Neural progenitor cell (in vitro differentiated cells): ENCODE data around the gene ADGRG7. TPM values are rescaled to one million over a fixed set of nuclear protein-coding genes. Genes with fewer than 3 reads are reported as not detected.

ENCODE experiments used
- DNase-seq: peaks from one replicate; pipeline ENCODE4 v3.0.0-alpha.2; 2016; ENCODE audit warnings: low spot score
- H2AFZ ChIP-seq: fragments of 200-600 bp; sonication (generic); replicated peaks from 2 replicates; pipeline ENCODE4 v1.6.1; 2016; ENCODE audit warnings: antibody characterized with exemption
- H3F3A ChIP-seq: fragments of 200-600 bp; sonication (generic); 2 replicates; pipeline ENCODE4 v1.6.1; 2016; ENCODE audit warnings: antibody characterized with exemption, low read depth
- H3K27ac ChIP-seq: fragments of 200-600 bp; sonication (generic); 2 replicates; pipeline ENCODE4 v1.5.1; 2016; ENCODE audit warnings: mild to moderate bottlenecking
- H3K27me3 ChIP-seq: fragments of 200-600 bp; sonication (generic); 2 replicates; pipeline ENCODE4 v1.6.1; 2016; ENCODE audit warnings: mild to moderate bottlenecking, moderate library complexity
- H3K36me3 ChIP-seq: fragments of 200-600 bp; sonication (generic); 2 replicates; pipeline ENCODE4 v1.5.1; 2016
- H3K4me1 ChIP-seq: fragments of 200-600 bp; sonication (generic); 2 replicates; pipeline ENCODE4 v1.6.1; 2016; ENCODE audit warnings: mixed run types
- H3K4me2 ChIP-seq: fragments of 200-600 bp; sonication (generic); 2 replicates; pipeline ENCODE4 v1.6.1; 2016
- H3K4me3 ChIP-seq: fragments of 200-600 bp; sonication (generic); 2 replicates; pipeline ENCODE4 v1.5.1; 2016
- H3K79me2 ChIP-seq: fragments of 200-600 bp; sonication (generic); 2 replicates; pipeline ENCODE4 v1.6.1; 2016; ENCODE audit warnings: low read depth
- H3K9ac ChIP-seq: fragments of 200-600 bp; sonication (generic); 2 replicates; pipeline ENCODE4 v1.6.1; 2016
- H3K9me3 ChIP-seq: fragments of 200-600 bp; sonication (generic); 2 replicates; pipeline ENCODE4 v1.5.1; 2016; ENCODE audit warnings: low read depth
- H4K20me1 ChIP-seq: fragments of 200-600 bp; sonication (generic); 2 replicates; pipeline ENCODE4 v1.6.1; 2016; ENCODE audit warnings: low read depth
- H3K27ac Mint-ChIP-seq: 3 replicates; pipeline ENCODE4 v1.8.0; 2021; ENCODE audit warnings: mixed read lengths
- H3K27me3 Mint-ChIP-seq: 2 replicates; pipeline ENCODE4 v1.8.0; 2022; ENCODE audit warnings: low read depth, mild to moderate bottlenecking, inconsistent platforms, moderate library complexity, mixed read lengths; ENCODE audit not compliant: insufficient read depth
- H3K36me3 Mint-ChIP-seq: 3 replicates; pipeline ENCODE4 v1.8.0; 2021; ENCODE audit warnings: mixed read lengths
- H3K4me1 Mint-ChIP-seq: 3 replicates; pipeline ENCODE4 v1.8.0; 2021; ENCODE audit warnings: mixed read lengths
- H3K4me3 Mint-ChIP-seq: 3 replicates; pipeline ENCODE4 v1.8.0; 2021; ENCODE audit warnings: mild to moderate bottlenecking, moderate library complexity, mixed read lengths
- H3K9me3 Mint-ChIP-seq: 3 replicates; pipeline ENCODE4 v1.8.0; 2020; ENCODE audit warnings: mixed read lengths
- CTCF ChIP-seq: fragments of 200-600 bp; sonication (generic); IDR thresholded peaks from 2 replicates; pipeline ENCODE4 v1.5.1; 2017; ENCODE audit warnings: antibody characterized with exemption, mild to moderate bottlenecking
- EZH2 ChIP-seq: fragments of 200-600 bp; sonication (generic); IDR thresholded peaks from 2 replicates; pipeline ENCODE4 v1.6.1; 2017; ENCODE audit warnings: antibody characterized with exemption, mild to moderate bottlenecking, moderate library complexity
- EZH2phosphoT487 ChIP-seq: fragments of 200-600 bp; sonication (generic); IDR thresholded peaks from 2 replicates; pipeline ENCODE4 v1.6.1; 2017; ENCODE audit warnings: antibody characterized with exemption
- total RNA-seq: library from RNA; depleted of rRNA; stranded (reverse); fragments of >200 nt; gene quantifications from 2 replicates; pipeline ENCODE4 v1.2.3, GENCODE V29; 2015; ENCODE audit warnings: low replicate concordance

The ADGRG7 gene
- total RNA-seq, 1 donor from 2014 or later, result not detected

GRCh38 chr3:100614941-100615340, 5.5 kb downstream of the ADGRG7 start:
- H3K9me3 ChIP-seq, result no peaks in the 10 kb centered on the region
- no peaks in the 10 kb centered on the region for H3F3A ChIP-seq
- Mint-ChIP-seq H3K27me3 (peaks cover 2% of the 10 kb centered on the region), H3K9me3 (peaks cover 2% of the 10 kb centered on the region), H3K36me3 (no peaks in the 10 kb centered on the region), H3K4me3 (no peak overlapping the region), H3K4me1 (peaks cover 6% of the 10 kb centered on the region), H3K27ac (no peak overlapping the region)
- H3K79me2 ChIP-seq, result no peaks in the 10 kb centered on the region
- H3K4me1 ChIP-seq, result peaks cover 7% of the 10 kb centered on the region
- no peak overlapping the region for H3K9ac ChIP-seq
- no peak overlapping the region for H3K4me2 ChIP-seq
- no peaks in the 10 kb centered on the region for H4K20me1 ChIP-seq
- no peaks in the 10 kb centered on the region for H3K27me3 ChIP-seq
- TF ChIP-seq EZH2 (no peak), CTCF (no peak), EZH2phosphoT487 (no peak)
- DNase-seq, result no peak
- H3K27ac ChIP-seq, result no peak overlapping the region
- no peaks in the 10 kb centered on the region for H3K36me3 ChIP-seq
- H3K4me3 ChIP-seq, result no peak overlapping the region
- H2AFZ ChIP-seq, result no peak overlapping the region

DNA sequence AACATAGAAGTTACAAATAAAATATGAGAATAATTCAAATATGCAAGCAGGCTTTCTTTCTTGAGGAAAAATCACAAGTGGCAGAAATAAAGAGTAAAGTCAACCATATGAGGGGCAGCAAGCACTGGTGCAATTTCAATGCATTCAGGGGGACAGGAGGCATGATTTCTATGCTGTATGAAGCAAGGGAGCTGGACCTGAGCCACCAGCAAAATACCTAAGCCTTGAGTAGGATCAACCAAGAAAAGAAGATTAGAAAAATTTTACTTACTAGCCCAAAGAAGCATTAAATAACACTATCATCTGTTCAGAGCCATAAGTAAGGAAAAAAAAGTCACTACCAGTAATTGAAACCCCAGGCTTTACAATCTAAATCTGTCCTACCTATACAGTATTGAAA, 6.3 kb downstream of the ADGRG7 start:
- Histone ChIP-seq H2AFZ (no peak overlapping the region), H3K27me3 (no peaks in the 10 kb centered on the region), H4K20me1 (no peaks in the 10 kb centered on the region), H3K79me2 (no peaks in the 10 kb centered on the region), H3K27ac (no peak overlapping the region), H3K4me2 (no peak overlapping the region), H3K36me3 (no peaks in the 10 kb centered on the region), H3F3A (no peaks in the 10 kb centered on the region), H3K4me3 (no peak overlapping the region), H3K4me1 (peaks cover 1% of the 10 kb centered on the region), H3K9me3 (no peaks in the 10 kb centered on the region), H3K9ac (no peak overlapping the region)
- TF ChIP-seq EZH2phosphoT487 (no peak), CTCF (no peak), EZH2 (no peak)
- no peaks in the 10 kb centered on the region for H3K36me3 Mint-ChIP-seq
- no peaks in the 10 kb centered on the region for H3K4me1 Mint-ChIP-seq
- no peak overlapping the region for H3K27ac Mint-ChIP-seq
- DNase-seq, result no peak
- peaks cover 2% of the 10 kb centered on the region for H3K27me3 Mint-ChIP-seq
- peaks cover 2% of the 10 kb centered on the region for H3K9me3 Mint-ChIP-seq
- no peak overlapping the region for H3K4me3 Mint-ChIP-seq

GRCh38 chr3:100621251-100621650, 11.8 kb downstream of the ADGRG7 start:
- no peak overlapping the region for H3K4me3 ChIP-seq
- H4K20me1 ChIP-seq, result no peaks in the 10 kb centered on the region
- H3K9ac ChIP-seq, result no peak overlapping the region
- H3F3A ChIP-seq, result no peaks in the 10 kb centered on the region
- H3K79me2 ChIP-seq, result no peaks in the 10 kb centered on the region
- H3K9me3 ChIP-seq, result no peaks in the 10 kb centered on the region
- no peak overlapping the region for H3K27ac ChIP-seq
- Mint-ChIP-seq H3K27ac (no peak overlapping the region), H3K9me3 (peaks cover 11% of the 10 kb centered on the region), H3K4me1 (no peaks in the 10 kb centered on the region), H3K27me3 (no peaks in the 10 kb centered on the region), H3K4me3 (no peak overlapping the region), H3K36me3 (no peaks in the 10 kb centered on the region)
- DNase-seq, result no peak
- no peaks in the 10 kb centered on the region for H3K36me3 ChIP-seq
- H3K4me1 ChIP-seq, result no peaks in the 10 kb centered on the region
- TF ChIP-seq EZH2phosphoT487 (no peak), EZH2 (no peak), CTCF (no peak)
- peak overlapping the region; percentile 42 for H2AFZ ChIP-seq
- no peaks in the 10 kb centered on the region for H3K27me3 ChIP-seq
- no peak overlapping the region for H3K4me2 ChIP-seq
